ENCODE results near the gene PTPRN2. TPM values are rescaled to one million over a fixed set of nuclear protein-coding genes. Genes with fewer than 3 reads are reported as not detected.

The PTPRN2 gene
- total and polyA plus RNA-seq, 2 of the 13 experiments (the other 11 are each of a cell fraction or from before 2014, with no cell fraction given), result 2.5 to 24.2 TPM

- FAIRE-seq, result no peak
Measured at GRCh38 chr7:158027646-158028045, 560.0 kb downstream of the PTPRN2 start.

More at GRCh38 chr7:158027646-158028045, 560.0 kb downstream of the PTPRN2 start:
- Histone ChIP-seq H3K36me3 (replicated peaks in 1 of 2; ENCODE audit: control insufficient read depth in 1 of 2, insufficient read depth in 2 of 2, low read length in 2 of 2) (no peaks in the 10 kb centered on the region), H3K9ac (ENCODE audit: insufficient read depth, low read depth, low read length) (0 out of 2 replicates have a peak overlapping the region, but pooled peaks have one; percentile 17), H3K27me3 (ENCODE audit: control insufficient read depth in 1 of 2, insufficient read depth in 2 of 2, low read length in 2 of 2) (peaks cover 0 to 3% of the 10 kb centered on the region in 2 experiments; a peak in 1 of 5 replicates), H3K4me1 (ENCODE audit: insufficient read depth, low read length) (peaks cover 48% of the 10 kb centered on the region), H3K9me3 (ENCODE audit: low read length) (no peaks in the 10 kb centered on the region), H4K20me1 (ENCODE audit: insufficient read depth, low read length) (peaks cover 12% of the 10 kb centered on the region; the same call in 1 of the 2 replicates), H2AFZ (ENCODE audit: low read length) (no peak overlapping the region), H3K4me3 (replicated peaks in 1 of 3; ENCODE audit: insufficient read depth in 1 of 3, low read depth in 2 of 3, low read length in 3 of 3) (peak overlapping the region in 1 of 3 experiments; percentile 53; a peak in 2 of 6 replicates), H3K27ac (ENCODE audit: extremely low read length, insufficient read depth, low read length) (no peak overlapping the region), H3K4me2 (ENCODE audit: low read depth, low read length) (peak overlapping the region; percentile 62), H3K79me2 (ENCODE audit: insufficient read depth, low read length) (no peaks in the 10 kb centered on the region)
- intact Hi-C loops (cut with micrococcal nuclease; ENCODE audit: unreplicated experiment) (no loop called here), in situ Hi-C loops (cut with HindIII; ENCODE audit: extremely low pct_ligation_motif_present, low pct_unique_long_range_greater_than_20kb) (no loop called here)
- DNase-seq (ENCODE audit: low spot score), result no peak
- ChIA-PET POLR2A (no interaction called here), CTCF (ENCODE audit: low intra/inter-chr PET ratio, low total read pairs) (no interaction called here)
- no peak for TF ChIP-seq TCF7L2 (IDR thresholded peaks at IDR 0.05; ENCODE audit: low read depth, low read length)
- no peak for TF ChIP-seq RBFOX2 (IDR thresholded peaks at IDR 0.05; ENCODE audit: low read depth, low read length)
- no peak for TF ChIP-seq ARNT (IDR thresholded peaks at IDR 0.05)
- TF ChIP-seq CSRNP2 (CRISPR knock-in tag; conservative IDR thresholded peaks at IDR 0.05; ENCODE audit: low read depth), result no peak
- TF ChIP-seq ZNF235 (CRISPR knock-in tag; IDR thresholded peaks at IDR 0.05; ENCODE audit: borderline replicate concordance), result no peak
- no peak for TF ChIP-seq ZNF547 (CRISPR knock-in tag; IDR thresholded peaks at IDR 0.05)
- no peak for TF ChIP-seq ZNF780A (CRISPR knock-in tag; IDR thresholded peaks at IDR 0.05)
- TF ChIP-seq ZNF317 (CRISPR knock-in tag; IDR thresholded peaks at IDR 0.05), result no peak
- TF ChIP-seq HIC2 (CRISPR knock-in tag; IDR thresholded peaks at IDR 0.05; ENCODE audit: low read depth), result no peak
- TF ChIP-seq ZNF510 (CRISPR knock-in tag; IDR thresholded peaks at IDR 0.05; ENCODE audit: low read depth), result no peak
- no peak for TF ChIP-seq HMG20B (CRISPR knock-in tag; conservative IDR thresholded peaks at IDR 0.05)
- TF ChIP-seq PAXIP1 (CRISPR knock-in tag; conservative IDR thresholded peaks at IDR 0.05), result no peak
- no peak for TF ChIP-seq CREM (IDR thresholded peaks at IDR 0.05)
- no peak for TF ChIP-seq CREM (CRISPR knock-in tag; IDR thresholded peaks at IDR 0.05)
- 82% methylated on average over 6 of the region's 6 CpGs for WGBS (ENCODE audit: low lambda C conversion rate)
- ATAC-seq, result no peak
- BruUV-seq (replicated peaks), result no TSS peak
